ENCODE measurements around the gene GAP43.
"Not testable (repeated sequence)": the region's sequence is repeated elsewhere in the genome, so short reads cannot be mapped to it uniquely, and the experiment has no call there.

The GAP43 gene

GRCh38 chr3:115699706-115700105 lies 76.4 kb downstream of the GAP43 start:
- no peak for DNase-seq

DNA sequence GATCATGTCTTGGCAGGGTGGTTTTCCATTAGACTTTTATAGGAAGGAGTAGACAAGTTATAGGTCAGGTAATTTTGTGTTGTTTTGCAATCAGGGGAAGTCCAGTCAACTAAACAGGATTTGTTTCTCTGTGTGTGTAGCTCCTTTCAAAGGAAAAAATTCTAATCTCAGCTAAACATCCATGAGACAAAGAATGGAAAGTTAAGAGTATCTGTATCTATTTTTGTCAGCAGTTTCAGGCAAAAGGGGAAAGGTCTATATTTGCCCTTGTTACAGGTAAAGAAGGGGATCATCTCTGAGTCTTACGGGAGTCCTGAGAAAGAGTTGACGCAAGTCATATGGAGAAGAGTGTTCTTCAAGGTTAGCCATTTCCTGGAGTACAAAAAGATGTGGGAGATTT lies 79.3 kb downstream of the GAP43 start:
- no peak for DNase-seq

DNA sequence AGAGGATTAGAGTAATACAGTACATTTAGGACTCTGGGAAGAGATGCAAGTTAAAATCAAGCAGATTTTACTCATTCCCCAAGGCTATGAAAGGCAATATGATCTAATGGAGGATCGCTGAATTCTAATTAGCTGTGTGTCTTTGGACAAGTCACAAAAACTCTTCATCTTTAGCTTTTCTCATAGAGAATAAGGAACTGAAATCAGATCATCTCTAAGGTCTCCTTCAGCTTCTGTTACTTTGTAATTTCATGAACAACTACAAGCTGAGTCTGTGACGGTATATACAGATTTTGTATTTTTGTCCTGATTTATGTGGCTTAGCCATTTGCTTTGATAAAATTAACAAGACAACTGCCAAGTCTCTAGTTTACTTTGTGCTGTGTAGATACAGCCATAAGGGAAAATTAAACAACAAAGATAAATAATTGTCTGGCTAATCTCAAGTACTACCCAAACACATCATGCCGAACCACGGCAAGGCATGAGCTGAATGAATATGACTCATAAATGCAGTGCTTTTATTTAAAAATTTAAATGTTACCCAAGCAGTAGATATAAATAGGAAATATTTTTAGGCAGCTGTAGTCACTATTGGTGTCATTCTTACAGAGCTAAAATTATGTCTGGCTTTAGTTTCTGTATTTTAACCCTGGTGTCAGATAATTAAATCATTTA lies 81.5 kb downstream of the GAP43 start:
- no peak for DNase-seq

- no peak for DNase-seq
Measured at GRCh38 chr3:115706311-115706829, 83.1 kb downstream of the GAP43 start.

DNA sequence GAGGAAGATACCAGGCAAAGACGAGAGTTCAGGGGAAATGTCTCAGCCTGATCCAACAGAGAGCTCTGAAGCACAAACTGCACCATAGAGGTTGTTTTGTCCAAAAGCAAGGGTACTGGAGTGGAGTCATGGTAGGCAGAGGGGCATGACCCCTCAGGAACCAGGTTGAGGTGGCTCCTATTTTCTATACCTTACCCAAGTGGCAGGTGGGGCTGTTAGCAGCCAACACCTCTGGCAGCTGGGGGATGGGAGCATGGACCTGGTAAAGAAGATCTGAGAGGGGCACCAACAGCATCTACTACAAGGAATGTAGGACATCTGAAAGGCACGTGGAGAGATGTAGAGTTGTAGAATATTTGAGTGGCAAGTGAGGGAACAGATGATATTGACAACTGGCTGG lies 85.2 kb downstream of the GAP43 start:
- DNase-seq, result no peak

DNA sequence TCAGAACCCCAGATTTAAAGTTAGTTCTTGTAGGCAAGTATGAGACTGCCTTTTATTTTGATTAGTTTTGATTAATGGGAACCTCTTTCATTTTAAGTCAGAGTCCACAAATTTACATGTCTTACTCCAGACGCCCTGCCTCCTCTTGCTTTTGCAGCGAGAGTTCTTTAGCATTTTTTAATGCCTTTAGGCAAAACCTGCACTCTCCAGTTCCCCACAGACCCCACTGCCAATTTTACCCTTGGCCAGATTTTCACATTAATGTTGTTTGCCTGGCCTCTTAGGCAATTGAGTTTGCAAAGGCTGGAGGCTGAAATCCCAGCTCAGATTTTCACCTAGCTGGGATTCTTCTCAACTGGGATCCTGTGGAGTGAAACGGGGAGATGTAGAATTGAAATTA lies 85.8 kb downstream of the GAP43 start:
- no peak for DNase-seq

- DNase-seq, result peak; percentile 4
Measured at GRCh38 chr3:115709931-115710330, 86.6 kb downstream of the GAP43 start.

- no peak for DNase-seq
Measured at GRCh38 chr3:115710799-115711198, 87.5 kb downstream of the GAP43 start.

DNA sequence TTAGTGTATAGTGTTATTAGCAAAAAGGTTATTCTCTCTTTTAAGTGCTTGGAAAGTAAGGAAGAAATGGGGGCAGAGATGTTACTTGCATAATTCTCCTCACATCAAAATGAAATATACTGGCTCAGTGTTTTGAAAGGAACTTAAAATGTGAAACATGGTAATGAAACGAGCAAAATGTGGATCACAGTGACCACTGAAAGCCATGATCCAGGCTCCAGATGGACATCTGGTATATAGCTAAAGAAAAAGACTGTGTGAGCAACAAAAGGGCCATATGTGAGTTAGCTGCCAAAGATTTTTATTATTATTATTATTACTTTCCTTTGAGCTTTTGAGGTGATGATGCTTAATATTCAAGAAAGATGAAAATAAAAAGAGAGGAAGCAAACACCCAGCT lies 89.6 kb downstream of the GAP43 start:
- no peak for DNase-seq

DNA sequence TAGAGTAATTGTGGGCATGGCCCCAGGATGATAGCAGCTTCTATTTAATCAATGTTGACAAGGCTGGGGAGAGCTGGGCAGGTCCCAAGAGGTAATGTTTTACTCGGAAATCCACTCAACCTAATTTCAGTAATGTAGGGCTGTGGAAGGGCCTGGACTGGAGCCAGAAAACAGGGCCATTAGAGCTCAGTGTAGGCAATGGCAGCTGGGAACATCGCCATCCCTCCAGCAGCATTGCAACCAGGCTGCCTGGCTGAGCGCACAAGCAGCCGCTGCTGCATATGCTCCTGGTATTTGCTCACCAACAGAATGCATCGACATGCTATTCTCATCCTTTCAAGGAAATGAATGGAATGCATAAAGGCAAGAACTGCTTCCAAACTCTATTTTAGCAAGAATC lies 90.0 kb downstream of the GAP43 start:
- DNase-seq, result no peak

DNA sequence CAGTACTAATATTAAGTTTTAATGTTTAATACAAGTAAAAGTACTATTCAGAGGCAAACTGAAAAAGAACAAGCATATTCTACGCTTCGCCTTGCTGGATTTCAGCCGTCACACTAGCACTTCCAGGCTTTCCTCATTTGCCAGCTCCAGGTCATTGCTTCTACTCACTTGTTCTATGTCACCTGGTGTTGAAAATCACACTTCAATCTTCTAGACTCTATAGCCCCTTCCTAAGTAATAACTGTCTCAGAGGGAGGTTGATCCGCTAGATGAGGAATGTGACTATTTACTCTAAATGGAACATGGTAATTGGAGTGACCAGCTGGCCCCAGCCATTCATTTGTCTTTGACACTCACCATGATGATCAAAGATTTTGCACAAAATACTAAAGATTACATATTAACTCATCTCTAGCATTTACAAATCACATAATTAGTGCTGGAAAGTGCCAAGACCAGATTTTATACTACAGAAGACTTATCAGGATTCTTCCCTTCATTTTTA lies 92.0 kb downstream of the GAP43 start:
- DNase-seq, result no peak

GRCh38 chr3:115720983-115721382 lies 97.7 kb downstream of the GAP43 start:
- no peak for DNase-seq

DNA sequence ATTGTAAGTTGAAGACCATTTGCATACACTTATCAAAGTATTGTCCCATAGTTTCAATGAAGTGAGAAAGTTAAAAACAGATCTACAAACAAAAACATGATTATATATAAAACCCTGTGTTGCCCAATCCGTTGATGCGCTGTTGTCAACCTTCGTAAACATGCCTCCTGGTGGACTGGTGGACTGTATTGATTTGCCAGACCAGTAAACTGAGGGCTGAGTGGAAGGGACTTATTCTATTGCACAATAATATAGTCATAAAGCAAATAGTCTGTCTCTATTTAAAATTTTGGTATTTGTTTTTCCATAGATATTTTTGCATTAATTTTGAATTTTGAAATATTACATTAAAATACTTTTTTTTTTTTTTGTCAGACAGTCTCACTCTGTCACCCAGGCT lies 102.5 kb downstream of the GAP43 start:
- DNase-seq, result no peak

- no peak for DNase-seq
Measured at GRCh38 chr3:115727135-115727534, 103.8 kb downstream of the GAP43 start.

GRCh38 chr3:115728013-115728412 lies 104.7 kb downstream of the GAP43 start:
- DNase-seq, result no peak

DNA sequence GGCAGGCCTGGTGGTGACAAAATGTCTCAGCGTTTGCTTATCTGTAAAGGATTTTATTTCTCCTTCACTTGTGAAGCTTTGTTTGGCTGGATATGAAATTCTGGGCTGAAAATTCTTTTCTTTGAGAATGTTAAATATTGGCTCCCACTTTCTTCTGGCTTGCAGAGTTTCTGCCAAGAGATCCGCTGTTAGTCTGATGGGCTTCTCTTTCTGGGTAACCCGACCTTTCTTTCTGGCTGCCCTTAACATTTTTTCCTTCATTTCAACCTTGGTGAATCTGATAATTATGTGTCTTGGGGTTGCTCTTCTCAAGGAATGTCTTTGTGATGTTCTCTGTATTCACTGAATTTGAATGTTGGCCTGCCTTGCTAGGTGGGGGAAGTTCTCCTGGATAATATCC lies 113.0 kb downstream of the GAP43 start:
- DNase-seq, result not testable (repeated sequence)

DNA sequence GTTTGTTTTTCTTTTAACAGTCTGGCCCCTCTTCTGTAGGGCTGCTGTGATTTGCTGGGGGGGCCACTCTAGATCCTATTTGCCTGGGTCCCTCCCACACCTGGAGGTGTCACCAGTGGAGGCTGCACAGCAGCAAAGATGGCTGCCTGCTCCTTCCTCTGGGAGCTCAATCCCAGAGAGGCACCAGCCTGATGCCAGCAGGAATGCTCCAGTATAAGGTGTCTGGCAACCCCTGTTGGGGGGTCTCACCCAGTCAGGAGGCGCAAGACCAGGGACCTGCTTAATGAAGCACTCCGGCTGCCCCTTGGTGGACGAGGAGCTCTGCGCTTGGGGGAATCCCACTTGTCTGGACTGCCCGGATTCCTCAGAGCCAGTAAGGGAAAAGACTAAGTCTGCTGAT lies 118.3 kb downstream of the GAP43 start:
- DNase-seq, result no peak

DNA sequence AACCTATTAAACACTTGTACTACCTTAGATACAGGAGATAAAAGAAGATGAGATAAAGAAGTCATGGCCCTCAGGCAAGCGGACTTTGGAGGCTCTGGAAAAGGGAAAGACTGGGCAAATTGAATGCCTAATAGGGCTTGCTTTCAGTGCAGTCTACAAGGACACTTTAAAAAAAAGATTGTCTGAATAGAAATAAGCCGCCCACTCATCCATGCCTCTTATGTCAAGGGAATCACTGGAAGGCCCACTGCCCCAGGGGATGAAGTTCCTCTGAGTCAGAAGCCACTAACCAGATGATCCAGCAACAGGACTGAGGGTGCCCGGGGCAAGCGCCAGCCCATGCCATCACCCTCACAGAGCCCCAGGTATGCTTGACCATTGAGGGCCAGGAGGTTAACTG lies 121.2 kb downstream of the GAP43 start:
- not testable (repeated sequence) for DNase-seq

DNA sequence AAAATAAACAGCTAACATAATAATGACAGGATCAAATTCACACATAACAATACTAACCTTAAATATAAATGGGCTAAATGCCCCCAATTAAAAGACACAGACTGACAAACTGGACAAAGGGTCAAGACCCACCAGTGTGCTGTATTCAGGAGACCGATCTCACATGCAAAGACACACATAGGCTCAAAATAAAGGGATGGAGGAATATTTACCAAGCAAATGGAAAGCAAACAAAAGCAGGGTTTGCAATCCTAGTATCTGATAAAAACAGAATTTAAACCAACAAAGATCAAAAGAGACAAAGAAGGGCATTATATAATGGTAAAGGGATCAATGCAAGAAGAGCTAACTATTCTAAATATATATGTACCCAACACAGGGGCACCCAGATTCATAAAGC lies 129.7 kb downstream of the GAP43 start:
- not testable (repeated sequence) for DNase-seq

DNA sequence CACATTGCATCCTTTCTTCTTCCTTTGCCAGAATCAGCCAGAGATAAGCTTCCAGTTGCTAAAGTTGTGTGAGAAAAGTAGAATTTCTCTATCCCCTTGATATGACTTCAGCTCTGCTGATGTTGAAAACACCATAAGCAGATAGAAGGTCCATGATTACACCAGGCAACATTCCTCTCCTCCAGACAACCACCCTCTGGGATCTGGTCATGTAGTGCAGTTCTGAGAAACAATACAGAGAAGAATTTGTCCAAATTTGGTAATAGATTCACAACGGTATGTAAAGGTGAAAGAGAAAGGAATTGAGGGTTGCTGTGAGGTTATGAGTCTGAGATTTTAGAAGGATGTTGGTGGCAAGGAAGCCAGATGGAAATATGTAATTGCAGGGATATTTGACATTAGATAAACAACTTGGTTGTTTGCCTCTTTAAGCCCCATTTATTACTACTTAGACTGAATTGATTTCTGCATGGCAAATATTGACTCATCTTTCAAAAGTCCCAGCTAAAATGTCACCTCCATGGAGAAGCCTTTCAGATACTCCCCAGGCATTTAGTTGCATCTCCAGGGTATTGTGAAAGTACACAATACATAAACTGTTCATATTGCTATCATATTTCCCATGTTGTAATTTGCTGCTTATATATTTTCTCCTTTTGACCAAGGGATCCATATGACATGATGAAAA lies 134.9 kb downstream of the GAP43 start:
- DNase-seq, result no peak

DNA sequence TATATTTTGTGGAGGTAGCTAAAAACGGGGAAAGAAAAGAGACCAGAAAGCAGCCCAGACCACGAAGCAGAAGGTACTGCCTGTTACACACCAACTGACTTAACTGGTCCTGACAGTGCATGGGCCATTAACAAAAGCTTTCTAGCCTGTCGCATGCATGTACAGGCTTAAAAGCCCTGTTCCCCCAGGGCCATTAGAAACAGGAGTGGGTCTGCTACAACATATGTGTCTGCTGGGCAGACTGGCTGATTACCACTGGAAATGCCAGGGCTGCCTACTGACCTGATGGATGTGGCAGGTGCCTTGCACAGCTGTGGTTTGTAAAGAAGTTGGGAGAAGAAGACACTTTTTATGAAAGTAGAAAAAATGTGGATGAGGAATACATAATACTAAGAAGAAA lies 137.4 kb downstream of the GAP43 start:
- no peak for DNase-seq

- DNase-seq, result no peak
Measured at GRCh38 chr3:115761927-115762305, 138.6 kb downstream of the GAP43 start.

DNA sequence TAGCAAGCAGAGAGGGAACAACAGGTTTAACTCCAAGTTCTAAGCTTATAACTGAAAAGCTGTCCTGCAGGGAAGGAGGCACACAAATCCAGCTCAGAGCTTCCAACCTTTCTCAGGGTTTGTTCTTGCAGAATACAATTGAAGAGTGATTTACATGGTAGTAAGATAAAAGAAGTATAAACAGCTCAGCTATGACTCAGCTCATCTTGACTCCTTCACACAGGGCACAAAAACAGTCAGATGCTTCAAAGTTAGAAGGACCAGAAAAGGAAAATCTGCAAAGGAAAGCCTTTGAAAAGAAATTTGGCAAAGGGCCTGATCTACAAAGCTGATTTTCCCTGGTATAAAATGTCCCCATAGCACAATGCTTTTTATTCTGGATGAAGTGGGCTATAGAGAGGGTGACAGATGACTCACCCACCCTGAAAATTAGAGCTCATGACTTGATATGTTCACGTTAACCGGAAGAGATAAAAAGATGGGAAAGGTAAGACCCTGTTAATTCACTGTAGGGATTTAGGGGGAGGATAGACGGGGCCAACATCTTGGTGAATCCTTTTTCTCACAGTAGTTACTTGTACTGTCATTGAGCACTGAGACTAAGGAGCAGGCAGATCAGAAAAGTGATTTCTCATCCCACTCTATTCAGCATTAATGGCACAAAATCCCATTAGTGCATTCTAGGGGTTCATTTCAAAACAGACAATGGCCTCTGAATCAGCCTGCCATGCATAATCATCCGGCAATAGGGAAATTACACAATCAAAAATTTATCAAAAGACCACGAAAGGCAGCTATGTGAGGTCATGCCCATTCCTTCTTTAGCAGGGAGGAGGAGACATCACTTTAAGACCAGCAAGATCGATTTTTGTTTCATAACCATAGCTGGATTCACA lies 143.5 kb downstream of the GAP43 start:
- peak; percentile 13 for DNase-seq
